ENCODE results near the gene SLAMF7.
"Not testable (repeated sequence)": the region's sequence is repeated elsewhere in the genome, so short reads cannot be mapped to it uniquely, and the experiment has no call there.

The SLAMF7 gene

GRCh38 chr1:160774886-160775719, 36.1 kb downstream of the SLAMF7 start:
- no peak for DNase-seq (ENCODE audit: low spot score)

GRCh38 chr1:160776178-160776577, 37.1 kb downstream of the SLAMF7 start:
- no peak for DNase-seq (ENCODE audit: low spot score)

GRCh38 chr1:160777486-160778089, 38.5 kb downstream of the SLAMF7 start:
- DNase-seq (ENCODE audit: low spot score) = peak; percentile 35

- DNase-seq (ENCODE audit: low spot score) = no peak
These were observed 39.9 kb downstream of the SLAMF7 start for GRCh38 chr1:160778976-160779375.

- DNase-seq (ENCODE audit: low spot score) = peak; percentile 6
These were observed 40.8 kb downstream of the SLAMF7 start for GRCh38 chr1:160779626-160780397.

- DNase-seq (ENCODE audit: low spot score) = no peak
These were observed 41.3 kb downstream of the SLAMF7 start for GRCh38 chr1:160780398-160780755.

- DNase-seq (ENCODE audit: low spot score) = peak; percentile 6
These were observed 42.2 kb downstream of the SLAMF7 start for GRCh38 chr1:160781186-160781766.

GRCh38 chr1:160781914-160782689, 43.1 kb downstream of the SLAMF7 start:
- DNase-seq (ENCODE audit: low spot score) = no peak

- not testable (repeated sequence) for DNase-seq (ENCODE audit: low spot score)
These were observed 44.1 kb downstream of the SLAMF7 start for GRCh38 chr1:160782988-160783765.

- no peak for DNase-seq (ENCODE audit: low spot score)
These were observed 50.1 kb downstream of the SLAMF7 start for GRCh38 chr1:160789051-160789701.

- no peak for DNase-seq (ENCODE audit: low spot score)
These were observed 50.9 kb downstream of the SLAMF7 start for GRCh38 chr1:160789702-160790611.

- DNase-seq (ENCODE audit: low spot score) = no peak
These were observed 55.3 kb downstream of the SLAMF7 start for GRCh38 chr1:160794376-160794775.

- DNase-seq (ENCODE audit: low spot score) = no peak
These were observed 56.9 kb downstream of the SLAMF7 start, which contains the start of gene LY9 for GRCh38 chr1:160795951-160796383. Gene LY9, plus strand, starts transcription at chr1:160796174. Its CDS starts 14 bp downstream, at chr1:160796188.

GRCh38 chr1:160797271-160797709, 58.2 kb downstream of the SLAMF7 start:
- no peak for DNase-seq (ENCODE audit: low spot score)

GRCh38 chr1:160797861-160798273, 58.8 kb downstream of the SLAMF7 start:
- DNase-seq (ENCODE audit: low spot score) = no peak

GRCh38 chr1:160798439-160798838, 59.4 kb downstream of the SLAMF7 start:
- DNase-seq (ENCODE audit: low spot score) = no peak

GRCh38 chr1:160799641-160800040, 60.6 kb downstream of the SLAMF7 start:
- no peak for DNase-seq (ENCODE audit: low spot score)

- no peak for DNase-seq (ENCODE audit: low spot score)
These were observed 61.1 kb downstream of the SLAMF7 start for GRCh38 chr1:160800142-160800541.

All from kidney tubule cell (primary cell).